ENCODE measurements around the gene ACAD11. TPM values are rescaled to one million over a fixed set of nuclear protein-coding genes. Genes with fewer than 3 reads are reported as not detected.

ACAD11 gene
- total RNA-seq (2014; rRNA removed), result 13.1 and 24.5 TPM in 2 replicates
- 6.9 TPM for polyA plus RNA-seq (2012)

GRCh38 chr3:132659365-132660051, at the start of gene ACAD11:
Gene ACAD11, minus strand, starts transcription at chr3:132659809. Its CDS starts 58 bp downstream, at chr3:132659751.
- peak; percentile 69 for DNase-seq (ENCODE audit: low read depth)

GRCh38 chr3:132703733-132704132, 44.1 kb upstream of the ACAD11 start:
- DNase-seq (ENCODE audit: low read depth), result no peak

GRCh38 chr3:132695422-132695821, 35.8 kb upstream of the ACAD11 start:
- DNase-seq (ENCODE audit: low read depth), result no peak

- DNase-seq (ENCODE audit: low read depth), result no peak
These were observed 35.4 kb upstream of the ACAD11 start for GRCh38 chr3:132694991-132695390.

GRCh38 chr3:132690040-132690439, 30.4 kb upstream of the ACAD11 start:
- no peak for DNase-seq (ENCODE audit: low read depth)

GRCh38 chr3:132682201-132682600, 22.6 kb upstream of the ACAD11 start:
- no peak for DNase-seq (ENCODE audit: low read depth)

- no peak for DNase-seq (ENCODE audit: low read depth)
These were observed 21.8 kb upstream of the ACAD11 start for GRCh38 chr3:132681421-132681820.

- peak; percentile 41 for DNase-seq (ENCODE audit: low read depth)
These were observed 20.3 kb upstream of the ACAD11 start for GRCh38 chr3:132679911-132680310.

- no peak for DNase-seq (ENCODE audit: low read depth)
These were observed 15.8 kb upstream of the ACAD11 start for GRCh38 chr3:132675408-132675807.

- DNase-seq (ENCODE audit: low read depth), result peak; percentile 52
These were observed 9.7 kb upstream of the ACAD11 start for GRCh38 chr3:132669256-132669777.

- no peak for DNase-seq (ENCODE audit: low read depth)
These were observed 5.7 kb upstream of the ACAD11 start for GRCh38 chr3:132665230-132665745.

GRCh38 chr3:132662212-132662611, 2.6 kb upstream of the ACAD11 start:
- DNase-seq (ENCODE audit: low read depth), result no peak

- DNase-seq (ENCODE audit: low read depth), result no peak
These were observed 1.5 kb upstream of the ACAD11 start for GRCh38 chr3:132661101-132661500.

- DNase-seq (ENCODE audit: low read depth), result peak; percentile 34
These were observed 1.1 kb upstream of the ACAD11 start for GRCh38 chr3:132660811-132661070.

GRCh38 chr3:132660052-132660810, 622 bp upstream of the ACAD11 start, which contains the start of gene UBA5:
Gene UBA5, plus strand, starts transcription at chr3:132660329. Its CDS starts 209 bp downstream, at chr3:132660538.
- peak; percentile 65 for DNase-seq (ENCODE audit: low read depth)

- no peak for DNase-seq (ENCODE audit: low read depth)
These were observed 627 bp downstream of the ACAD11 start for GRCh38 chr3:132659000-132659364.

- no peak for DNase-seq (ENCODE audit: low read depth)
These were observed 1.5 kb downstream of the ACAD11 start for GRCh38 chr3:132657869-132658747.

GRCh38 chr3:132655471-132655870, 4.1 kb downstream of the ACAD11 start:
- no peak for DNase-seq (ENCODE audit: low read depth)

GRCh38 chr3:132654721-132655120, 4.9 kb downstream of the ACAD11 start:
- no peak for DNase-seq (ENCODE audit: low read depth)

GRCh38 chr3:132654190-132654589, 5.4 kb downstream of the ACAD11 start:
- DNase-seq (ENCODE audit: low read depth), result no peak

- DNase-seq (ENCODE audit: low read depth), result peak; percentile 41
These were observed 6.9 kb downstream of the ACAD11 start for GRCh38 chr3:132652640-132653270.
